HepG2 (cell line): ENCODE results near the gene KCNS1. TPM values are rescaled to one million over a fixed set of nuclear protein-coding genes. Genes with fewer than 3 reads are reported as not detected.

ENCODE experiments used
- BORCS8-MEF2B ChIP-seq: sonication (generic); formaldehyde crosslinking; IDR thresholded peaks from 2 replicates; pipeline ENCODE4 v1.8.0; 2022; ENCODE audit warnings: mild to moderate bottlenecking, missing genetic modification reagents
- DNMT1 ChIP-seq: sonication (generic); formaldehyde crosslinking; IDR thresholded peaks from 2 replicates; pipeline ENCODE4 v1.5.1; 2020; ENCODE audit warnings: mild to moderate bottlenecking, missing genetic modification reagents
- HOXA3 ChIP-seq: sonication (generic); formaldehyde crosslinking; IDR thresholded peaks from 2 replicates; pipeline ENCODE4 v1.5.0; 2020; ENCODE audit warnings: missing genetic modification reagents
- ISL2 ChIP-seq: sonication (generic); formaldehyde crosslinking; IDR thresholded peaks from 2 replicates; pipeline ENCODE4 v1.5.0; 2020; ENCODE audit warnings: missing genetic modification reagents
- NR2F2 ChIP-seq: IDR thresholded peaks from 2 replicates; pipeline ENCODE4 v1.6.1; 2012; ENCODE audit warnings: low read depth, inconsistent platforms, borderline replicate concordance
- RBAK ChIP-seq: sonication (generic); formaldehyde crosslinking; IDR thresholded peaks from 2 replicates; pipeline ENCODE4 v1.5.1; 2020; ENCODE audit warnings: mild to moderate bottlenecking, missing genetic modification reagents
- REL ChIP-seq: sonication (generic); formaldehyde crosslinking; conservative IDR thresholded peaks from 2 replicates; pipeline ENCODE4 v1.8.0; 2022; ENCODE audit warnings: mild to moderate bottlenecking, missing genetic modification reagents, moderate library complexity
- REPIN1 ChIP-seq: sonication (generic); formaldehyde crosslinking; IDR thresholded peaks from 2 replicates; pipeline ENCODE4 v1.8.0; 2022; ENCODE audit warnings: missing genetic modification reagents, low read depth, mild to moderate bottlenecking, borderline replicate concordance
- ZFX ChIP-seq: sonication (generic); formaldehyde crosslinking; IDR thresholded peaks from 2 replicates; pipeline ENCODE4 v1.4.0; 2020; ENCODE audit warnings: mild to moderate bottlenecking, low read depth, missing genetic modification reagents, moderate library complexity
- ZNF331 ChIP-seq: sonication (generic); formaldehyde crosslinking; IDR thresholded peaks from 2 replicates; pipeline ENCODE4 v1.4.0; 2020; ENCODE audit warnings: missing genetic modification reagents
- polyA plus RNA-seq, 8 experiments: library from polyadenylated mRNA; depleted of rRNA in 3 of 8; stranded (reverse) in 7 of 8; unstranded in 1 of 8; fragments of >200 nt; fragmentation: Illumina TruSeq in 4 of 8; extraction: Trizol in 4 of 8; gene quantifications; 2 replicates each; pipeline versions ENCODE4 v1.2.1 to v1.2.3, GENCODE V29; 2011 to 2016; ENCODE audit warnings: low read depth in 4 of 8, missing spikeins in 1 of 8, mixed read lengths in 1 of 8; ENCODE audit not compliant: insufficient read depth in 1 of 8
- total RNA-seq, 5 experiments: library from RNA; depleted of rRNA; stranded (reverse); fragments of >200 nt; fragmentation: Illumina TruSeq; extraction: Trizol; gene quantifications; 2 replicates each; pipeline ENCODE4 v1.2.3, GENCODE V29; 2016; ENCODE audit warnings: low read depth in 1 of 5
- TF ChIP-seq, protein P1 (sequence below): sonication (generic); formaldehyde crosslinking; IDR thresholded peaks from 2 replicates; pipeline ENCODE4 v1.5.0; 2020; ENCODE audit warnings: missing genetic modification reagents
- TF ChIP-seq, protein P2 (sequence below): sonication (generic); formaldehyde crosslinking; IDR thresholded peaks from 2 replicates; pipeline ENCODE4 v1.8.0; 2022; ENCODE audit warnings: missing genetic modification reagents, low read depth, mild to moderate bottlenecking, borderline replicate concordance
- TF ChIP-seq, protein P3 (sequence below): sonication (generic); formaldehyde crosslinking; IDR thresholded peaks from 2 replicates; pipeline ENCODE4 v1.5.1; 2020; ENCODE audit warnings: missing genetic modification reagents, mild to moderate bottlenecking, borderline replicate concordance
- TF ChIP-seq, protein P4 (sequence below), 2 experiments: sonication (generic) in 1 of 2; formaldehyde crosslinking in 1 of 2; IDR thresholded peaks; 2 replicates each; pipeline versions ENCODE4 v1.4.0 to v1.6.1; 2016 to 2020; ENCODE audit warnings: borderline replicate concordance in 1 of 2, low read depth in 1 of 2, mild to moderate bottlenecking in 1 of 2, missing genetic modification reagents in 1 of 2
- TF ChIP-seq, protein P5 (sequence below): IDR thresholded peaks from 2 replicates; pipeline ENCODE4 v1.6.1; 2012; ENCODE audit warnings: low read depth, low read length, improper control_type of control experiment
- TF ChIP-seq, protein P6 (sequence below): sonication (generic); formaldehyde crosslinking; IDR thresholded peaks from 2 replicates; pipeline ENCODE4 v1.4.0; 2020; ENCODE audit warnings: missing genetic modification reagents

The KCNS1 gene
- total and polyA plus RNA-seq, 2 of the 13 experiments (the other 11 are each of a cell fraction or from before 2014, with no cell fraction given) = 0.03 TPM; not detected in 1

DNA sequence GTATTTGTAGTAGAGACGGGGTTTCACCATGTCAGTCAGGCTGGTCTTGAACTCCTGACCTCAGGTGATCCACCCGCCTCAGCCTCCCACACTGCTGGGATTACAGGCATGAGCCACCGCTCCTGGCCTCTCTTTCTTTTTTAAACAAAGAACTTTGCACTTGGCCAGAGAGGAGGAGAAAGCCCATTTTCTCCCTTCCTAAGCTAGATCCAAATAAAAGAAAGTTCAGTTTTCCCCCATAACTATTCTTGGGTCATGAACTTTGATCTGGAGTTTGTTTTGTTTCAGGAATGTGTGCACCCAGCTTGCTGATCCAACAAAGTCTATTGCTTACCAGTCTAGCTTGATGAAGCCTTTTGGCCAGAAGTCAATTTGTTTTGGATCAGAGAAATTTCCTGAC, 23.4 kb downstream of the KCNS1 start (continued):
- TF ChIP-seq, protein P1, sequence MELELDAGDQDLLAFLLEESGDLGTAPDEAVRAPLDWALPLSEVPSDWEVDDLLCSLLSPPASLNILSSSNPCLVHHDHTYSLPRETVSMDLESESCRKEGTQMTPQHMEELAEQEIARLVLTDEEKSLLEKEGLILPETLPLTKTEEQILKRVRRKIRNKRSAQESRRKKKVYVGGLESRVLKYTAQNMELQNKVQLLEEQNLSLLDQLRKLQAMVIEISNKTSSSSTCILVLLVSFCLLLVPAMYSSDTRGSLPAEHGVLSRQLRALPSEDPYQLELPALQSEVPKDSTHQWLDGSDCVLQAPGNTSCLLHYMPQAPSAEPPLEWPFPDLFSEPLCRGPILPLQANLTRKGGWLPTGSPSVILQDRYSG (CRISPR knock-in tag) = no peak
- TF ChIP-seq, protein P2, sequence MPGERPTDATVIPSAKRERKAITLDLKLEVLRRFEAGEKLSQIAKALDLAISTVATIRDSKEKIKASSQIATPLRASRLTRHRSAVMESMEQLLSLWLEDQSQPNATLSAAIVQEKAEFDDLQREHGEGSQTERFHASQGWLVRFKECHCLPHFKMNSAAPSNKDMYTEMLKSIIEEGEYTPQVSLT (CRISPR knock-in tag) = no peak
- TF ChIP-seq REL = no peak
- TF ChIP-seq, protein P3, sequence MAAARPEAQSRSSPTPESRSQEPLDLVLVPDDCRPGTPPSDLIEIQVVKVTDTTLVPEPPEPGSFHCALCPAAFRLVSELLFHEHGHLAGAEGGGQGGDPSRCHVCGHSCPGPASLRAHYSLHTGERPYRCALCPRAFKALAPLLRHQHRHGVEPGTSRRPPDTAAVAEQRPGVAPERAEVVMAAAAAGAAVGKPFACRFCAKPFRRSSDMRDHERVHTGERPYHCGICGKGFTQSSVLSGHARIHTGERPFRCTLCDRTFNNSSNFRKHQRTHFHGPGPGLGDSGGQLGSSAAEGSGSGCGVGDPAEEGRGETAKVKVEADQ (CRISPR knock-in tag) = 0 out of 2 replicates have a peak, but pooled peaks have one; percentile 30
- TF ChIP-seq BORCS8-MEF2B (CRISPR knock-in tag) = 0 out of 2 replicates have a peak, but pooled peaks have one; percentile 47
- peak; percentile 83; the same call in 1 of the 2 replicates for TF ChIP-seq RBAK (CRISPR knock-in tag)
- peak; percentile 63; the same call in 1 of the 2 replicates for TF ChIP-seq ZNF331 (CRISPR knock-in tag)
- TF ChIP-seq NR2F2 = peak; percentile 84
- 0 out of 2 replicates have a peak, but pooled peaks have one; percentile 30 for TF ChIP-seq ISL2
- TF ChIP-seq HOXA3 (CRISPR knock-in tag) = peak; percentile 68; the same call in 1 of the 2 replicates
- TF ChIP-seq REPIN1 = 0 out of 2 replicates have a peak, but pooled peaks have one; percentile 45
- TF ChIP-seq, protein P4, sequence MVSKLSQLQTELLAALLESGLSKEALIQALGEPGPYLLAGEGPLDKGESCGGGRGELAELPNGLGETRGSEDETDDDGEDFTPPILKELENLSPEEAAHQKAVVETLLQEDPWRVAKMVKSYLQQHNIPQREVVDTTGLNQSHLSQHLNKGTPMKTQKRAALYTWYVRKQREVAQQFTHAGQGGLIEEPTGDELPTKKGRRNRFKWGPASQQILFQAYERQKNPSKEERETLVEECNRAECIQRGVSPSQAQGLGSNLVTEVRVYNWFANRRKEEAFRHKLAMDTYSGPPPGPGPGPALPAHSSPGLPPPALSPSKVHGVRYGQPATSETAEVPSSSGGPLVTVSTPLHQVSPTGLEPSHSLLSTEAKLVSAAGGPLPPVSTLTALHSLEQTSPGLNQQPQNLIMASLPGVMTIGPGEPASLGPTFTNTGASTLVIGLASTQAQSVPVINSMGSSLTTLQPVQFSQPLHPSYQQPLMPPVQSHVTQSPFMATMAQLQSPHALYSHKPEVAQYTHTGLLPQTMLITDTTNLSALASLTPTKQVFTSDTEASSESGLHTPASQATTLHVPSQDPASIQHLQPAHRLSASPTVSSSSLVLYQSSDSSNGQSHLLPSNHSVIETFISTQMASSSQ (IDR thresholded peaks at IDR 0.05; ENCODE audit: low read depth) = no peak
- TF ChIP-seq, protein P4 (CRISPR knock-in tag; IDR thresholded peaks at IDR 0.05; ENCODE audit: borderline replicate concordance) = peak; percentile 21; the same call in 1 of the 2 replicates
- TF ChIP-seq, protein P5, sequence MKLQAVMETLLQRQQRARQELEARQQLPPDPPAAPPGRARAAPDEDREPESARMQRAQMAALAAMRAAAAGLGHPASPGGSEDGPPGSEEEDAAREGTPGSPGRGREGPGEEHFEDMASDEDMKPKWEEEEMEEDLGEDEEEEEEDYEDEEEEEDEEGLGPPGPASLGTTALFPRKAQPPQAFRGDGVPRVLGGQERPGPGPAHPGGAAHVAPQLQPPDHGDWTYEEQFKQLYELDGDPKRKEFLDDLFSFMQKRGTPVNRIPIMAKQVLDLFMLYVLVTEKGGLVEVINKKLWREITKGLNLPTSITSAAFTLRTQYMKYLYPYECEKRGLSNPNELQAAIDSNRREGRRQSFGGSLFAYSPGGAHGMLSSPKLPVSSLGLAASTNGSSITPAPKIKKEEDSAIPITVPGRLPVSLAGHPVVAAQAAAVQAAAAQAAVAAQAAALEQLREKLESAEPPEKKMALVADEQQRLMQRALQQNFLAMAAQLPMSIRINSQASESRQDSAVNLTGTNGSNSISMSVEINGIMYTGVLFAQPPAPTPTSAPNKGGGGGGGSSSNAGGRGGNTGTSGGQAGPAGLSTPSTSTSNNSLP = peak; percentile 53
- TF ChIP-seq ZFX (CRISPR knock-in tag) = no peak
- TF ChIP-seq DNMT1 = no peak
- TF ChIP-seq, protein P6, sequence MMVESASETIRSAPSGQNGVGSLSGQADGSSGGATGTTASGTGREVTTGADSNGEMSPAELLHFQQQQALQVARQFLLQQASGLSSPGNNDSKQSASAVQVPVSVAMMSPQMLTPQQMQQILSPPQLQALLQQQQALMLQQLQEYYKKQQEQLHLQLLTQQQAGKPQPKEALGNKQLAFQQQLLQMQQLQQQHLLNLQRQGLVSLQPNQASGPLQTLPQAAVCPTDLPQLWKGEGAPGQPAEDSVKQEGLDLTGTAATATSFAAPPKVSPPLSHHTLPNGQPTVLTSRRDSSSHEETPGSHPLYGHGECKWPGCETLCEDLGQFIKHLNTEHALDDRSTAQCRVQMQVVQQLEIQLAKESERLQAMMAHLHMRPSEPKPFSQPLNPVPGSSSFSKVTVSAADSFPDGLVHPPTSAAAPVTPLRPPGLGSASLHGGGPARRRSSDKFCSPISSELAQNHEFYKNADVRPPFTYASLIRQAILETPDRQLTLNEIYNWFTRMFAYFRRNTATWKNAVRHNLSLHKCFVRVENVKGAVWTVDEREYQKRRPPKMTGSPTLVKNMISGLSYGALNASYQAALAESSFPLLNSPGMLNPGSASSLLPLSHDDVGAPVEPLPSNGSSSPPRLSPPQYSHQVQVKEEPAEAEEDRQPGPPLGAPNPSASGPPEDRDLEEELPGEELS (CRISPR knock-in tag) = peak; percentile 81
